ENCODE results near the gene SH3BP1. TPM values are rescaled to one million over a fixed set of nuclear protein-coding genes. Genes with fewer than 3 reads are reported as not detected.

Gene SH3BP1
- total and polyA plus RNA-seq, 2 of the 13 experiments (the other 11 are each of a cell fraction or from before 2014, with no cell fraction given), result 8.4 to 18.5 TPM

GRCh38 chr22:37679670-37680069 lies 40.2 kb downstream of the SH3BP1 start:
- H3K4me1 ChIP-seq (ENCODE audit: insufficient read depth, low read length), result peaks cover 63% of the 10 kb centered on the region
- no peak overlapping the region for H3K9ac ChIP-seq (ENCODE audit: insufficient read depth, low read depth, low read length)
- no peaks in the 10 kb centered on the region for H3K79me2 ChIP-seq (ENCODE audit: insufficient read depth, low read length)
- DNase-seq (ENCODE audit: low spot score), result no peak
- WGBS (ENCODE audit: low lambda C conversion rate), result 90% methylated on average over 6 of the region's 8 CpGs
- no peak overlapping the region for H3K4me2 ChIP-seq (ENCODE audit: low read depth, low read length)
- peaks cover 0 to 2% of the 10 kb centered on the region in 2 experiments; a peak in 1 of 5 replicates for H3K36me3 ChIP-seq (replicated peaks in 1 of 2; ENCODE audit: control insufficient read depth in 1 of 2, insufficient read depth in 2 of 2, low read length in 2 of 2)
- TF ChIP-seq ZNF513 (CRISPR knock-in tag; conservative IDR thresholded peaks at IDR 0.05) (no peak), ZNF710 (CRISPR knock-in tag; IDR thresholded peaks at IDR 0.05; ENCODE audit: borderline replicate concordance) (no peak), MTA1 (CRISPR knock-in tag; IDR thresholded peaks at IDR 0.05; ENCODE audit: borderline replicate concordance) (no peak), KLF16 (CRISPR knock-in tag; IDR thresholded peaks at IDR 0.05) (no peak), HMGA1 (CRISPR knock-in tag; conservative IDR thresholded peaks at IDR 0.05) (no peak), TARDBP (CRISPR knock-in tag; IDR thresholded peaks at IDR 0.05) (no peak), ZNF414 (CRISPR knock-in tag; IDR thresholded peaks at IDR 0.05) (no peak), ZBTB34 (CRISPR knock-in tag; IDR thresholded peaks at IDR 0.05) (no peak), PLSCR1 (CRISPR knock-in tag; IDR thresholded peaks at IDR 0.05; ENCODE audit: borderline replicate concordance) (no peak), ZNF607 (CRISPR knock-in tag; IDR thresholded peaks at IDR 0.05; ENCODE audit: borderline replicate concordance) (no peak), TGIF2 (CRISPR knock-in tag; IDR thresholded peaks at IDR 0.05) (no peak), ZNF264 (CRISPR knock-in tag; IDR thresholded peaks at IDR 0.05) (no peak), SRSF1 (optimal IDR thresholded peaks at IDR 0.05; ENCODE audit: low read depth, low read length) (no peak)
- H3K9me3 ChIP-seq (ENCODE audit: low read length), result no peaks in the 10 kb centered on the region
- H4K20me1 ChIP-seq (ENCODE audit: insufficient read depth, low read length), result no peaks in the 10 kb centered on the region
- intact Hi-C loops (cut with micrococcal nuclease; ENCODE audit: unreplicated experiment), result loop anchor here (5.0 kb wide), 3 partner anchors 57 to 142 kb away; no protein-coding TSS in a partner anchor
- CTCF ChIA-PET (ENCODE audit: low intra/inter-chr PET ratio, low total read pairs), result interaction anchor here (2.5 kb wide), 1 partner anchor 56 kb away, joined by 11 read pairs; no protein-coding TSS in a partner anchor
- FAIRE-seq, result no peak
- H3K4me3 ChIP-seq (replicated peaks in 1 of 3; ENCODE audit: insufficient read depth in 1 of 3, low read depth in 2 of 3, low read length in 3 of 3), result no peak overlapping the region
- no TSS peak for BruUV-seq (replicated peaks)
- in situ Hi-C loops (cut with HindIII; ENCODE audit: extremely low pct_ligation_motif_present, low pct_unique_long_range_greater_than_20kb), result no loop called here
- H3K27me3 ChIP-seq (ENCODE audit: control insufficient read depth in 1 of 2, insufficient read depth in 2 of 2, low read length in 2 of 2), result no peaks in the 10 kb centered on the region
- ATAC-seq, result no peak
- POLR2A ChIA-PET, result no interaction called here
- H3K27ac ChIP-seq (ENCODE audit: extremely low read length, insufficient read depth, low read length), result no peak overlapping the region
- H2AFZ ChIP-seq (ENCODE audit: low read length), result no peak overlapping the region

All from HepG2 (cell line).